Ovary (tissue), 3 donors: ENCODE results near the gene CNN1.

Experiments
- CTCF ChIP-seq, 3 donors: fragments of 450-650 bp in 2 of 3; fragments of 200-600 bp in 1 of 3; IDR thresholded peaks; one replicate each; pipeline versions ENCODE4 v1.5.1 to v1.8.0; 2016 to 2022; ENCODE audit warnings: antibody characterized with exemption in 3 of 3, mild to moderate bottlenecking in 1 of 3
- EP300 ChIP-seq: sonication (generic); formaldehyde crosslinking; IDR thresholded peaks from one replicate; pipeline ENCODE4 v1.6.1; 2017; ENCODE audit warnings: antibody characterized with exemption
- POLR2A ChIP-seq: fragments of 450-650 bp; IDR thresholded peaks from one replicate; pipeline ENCODE4 v1.6.1; 2017; ENCODE audit warnings: antibody characterized with exemption, mild to moderate bottlenecking, moderate library complexity
- donor health status: DM: no; HTN: no; CAD: no.

- TF ChIP-seq CTCF (IDR thresholded peaks at IDR 0.05), result no peak
- no peak for TF ChIP-seq POLR2A
- no peak for TF ChIP-seq EP300
Measured at GRCh38 chr19:11554160-11554559, 15.5 kb downstream of the CNN1 start.
